Dermis blood vessel endothelial cell (primary cell): ENCODE data around the gene RGS5. TPM values are rescaled to one million over a fixed set of nuclear protein-coding genes. Genes with fewer than 3 reads are reported as not detected.

Source experiments
- total RNA-seq: library from RNA; depleted of rRNA; stranded (reverse); fragments of >200 nt; gene quantifications from 2 replicates; pipeline ENCODE4 v1.2.3, GENCODE V29; 2014

The RGS5 gene
- total RNA-seq, 1 donor from 2014 or later = 5.3 TPM

Other genes with a start within 250 kb of the RGS5 start
- gene RGS4, start 133.6 kb downstream of the RGS5 start, total RNA-seq = 9.2 and 26.5 TPM in 2 replicates
- 5.3 and 19.7 TPM in 2 replicates for gene NUF2, start 119.0 kb upstream of the RGS5 start, total RNA-seq